Activated naive CD8-positive, alpha-beta T cell treated with anti-CD3 and anti-CD28 coated beads, Interleukin-2, amount 10 ng/mL, durations not matched to agents 7 days and 5 days (primary cell): Measurements from ENCODE around the gene TGFB2. TPM values are rescaled to one million over a fixed set of nuclear protein-coding genes. Genes with fewer than 3 reads are reported as not detected.

Experiments
- ATAC-seq: fragments of 150-1000 bp; cut with Tn5 transposase; one replicate; pipeline ENCODE4 v1.10.0; 2021; ENCODE audit warnings: low read depth, moderate library complexity
- POLR2A ChIA-PET: fragments of 350-600 bp; sonication (Branson Sonifier 250); formaldehyde crosslinking; loops from one replicate; lab custom pipeline; 2021; ENCODE audit warnings: antibody characterized with exemption; lab: Charles Lee
- DNase-seq: peaks from one replicate; pipeline ENCODE4 v3.0.0; 2021
- H3K27ac Mint-ChIP-seq: one replicate; pipeline ENCODE4 v1.8.0; 2022; ENCODE audit warnings: mild to moderate bottlenecking, mixed read lengths
- H3K27me3 Mint-ChIP-seq: one replicate; pipeline ENCODE4 v1.8.0; 2022; ENCODE audit warnings: mild to moderate bottlenecking, moderate library complexity, mixed read lengths
- H3K36me3 Mint-ChIP-seq: one replicate; pipeline ENCODE4 v1.8.0; 2021; ENCODE audit warnings: mild to moderate bottlenecking, mixed read lengths
- H3K4me1 Mint-ChIP-seq: one replicate; pipeline ENCODE4 v1.8.0; 2021; ENCODE audit warnings: mixed read lengths
- H3K4me3 Mint-ChIP-seq: one replicate; pipeline ENCODE4 v1.8.0; 2022; ENCODE audit warnings: mild to moderate bottlenecking, moderate library complexity, mixed read lengths
- H3K9me3 Mint-ChIP-seq: one replicate; pipeline ENCODE4 v1.8.0; 2021; ENCODE audit warnings: mixed read lengths
- total RNA-seq, 2 experiments: library from RNA; stranded (reverse); gene quantifications; one replicate each; pipeline ENCODE4 v1.2.3, GENCODE V29; 2021

The TGFB2 gene
- total RNA-seq, 2 experiments from 2014 or later: not detected

DNA sequence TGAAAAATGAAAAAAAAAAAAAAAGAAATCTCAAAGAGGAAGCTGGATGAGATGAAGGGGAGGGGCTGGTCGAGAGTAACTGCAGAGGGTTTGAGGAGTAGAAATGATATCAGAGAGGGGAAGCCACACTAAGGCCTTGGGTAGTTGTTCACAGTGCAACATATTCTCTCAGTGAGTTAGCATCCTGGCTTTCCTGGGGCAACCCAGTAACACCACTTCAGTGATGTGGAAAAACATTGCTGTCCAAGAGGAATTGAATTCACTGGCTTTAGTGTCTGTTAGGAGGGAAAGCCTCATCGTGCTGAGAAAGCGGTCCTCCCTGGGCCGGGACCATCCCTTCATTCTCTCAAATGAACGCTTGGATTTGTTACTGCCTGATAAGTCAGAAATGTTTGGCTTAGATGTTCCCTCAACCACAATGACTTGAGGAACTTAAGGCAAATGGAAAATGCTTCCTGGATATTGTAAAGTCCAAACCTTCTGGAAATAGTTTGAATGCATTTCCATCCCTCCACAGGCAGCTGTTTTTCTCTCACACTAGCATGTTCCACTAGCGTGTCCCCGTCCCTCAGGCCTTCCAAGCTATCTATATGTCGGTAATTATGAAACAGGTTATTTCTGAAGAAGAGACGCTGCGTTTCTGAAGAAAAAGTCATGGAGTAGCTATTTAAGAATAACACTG, 12.2 kb downstream of the TGFB2 start:
- H3K36me3 Mint-ChIP-seq: no peaks in the 10 kb centered on the region
- DNase-seq (no peak), ATAC-seq (no peak)
- peaks cover 5% of the 10 kb centered on the region for H3K27me3 Mint-ChIP-seq
- no peaks in the 10 kb centered on the region for H3K9me3 Mint-ChIP-seq
- POLR2A ChIA-PET: no interaction called here
- H3K4me3 Mint-ChIP-seq: no peak overlapping the region
- H3K4me1 Mint-ChIP-seq: no peaks in the 10 kb centered on the region
- no peak overlapping the region for H3K27ac Mint-ChIP-seq

DNA sequence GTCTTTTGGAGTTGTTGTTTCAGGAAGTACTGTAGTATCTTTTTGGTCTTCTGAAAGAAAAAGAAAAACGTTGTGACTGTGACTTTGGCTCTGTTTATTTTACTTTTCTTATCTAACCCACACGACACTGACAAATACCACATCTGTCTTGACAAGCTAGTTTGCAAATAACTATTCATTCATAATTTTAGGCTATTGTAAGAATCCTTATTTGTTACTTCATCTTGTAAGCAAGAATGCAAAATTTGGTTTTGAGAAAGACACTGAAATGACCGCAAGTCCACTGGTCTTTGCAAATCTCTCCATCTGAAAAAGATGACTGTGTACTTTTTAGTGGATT, 12.7 kb downstream of the TGFB2 start:
- H3K4me1 Mint-ChIP-seq: no peaks in the 10 kb centered on the region
- H3K27ac Mint-ChIP-seq: no peak overlapping the region
- POLR2A ChIA-PET: no interaction called here
- no peak overlapping the region for H3K4me3 Mint-ChIP-seq
- H3K27me3 Mint-ChIP-seq: peaks cover 5% of the 10 kb centered on the region
- no peaks in the 10 kb centered on the region for H3K9me3 Mint-ChIP-seq
- no peaks in the 10 kb centered on the region for H3K36me3 Mint-ChIP-seq
- no peak for ATAC-seq
- DNase-seq: no peak

DNA sequence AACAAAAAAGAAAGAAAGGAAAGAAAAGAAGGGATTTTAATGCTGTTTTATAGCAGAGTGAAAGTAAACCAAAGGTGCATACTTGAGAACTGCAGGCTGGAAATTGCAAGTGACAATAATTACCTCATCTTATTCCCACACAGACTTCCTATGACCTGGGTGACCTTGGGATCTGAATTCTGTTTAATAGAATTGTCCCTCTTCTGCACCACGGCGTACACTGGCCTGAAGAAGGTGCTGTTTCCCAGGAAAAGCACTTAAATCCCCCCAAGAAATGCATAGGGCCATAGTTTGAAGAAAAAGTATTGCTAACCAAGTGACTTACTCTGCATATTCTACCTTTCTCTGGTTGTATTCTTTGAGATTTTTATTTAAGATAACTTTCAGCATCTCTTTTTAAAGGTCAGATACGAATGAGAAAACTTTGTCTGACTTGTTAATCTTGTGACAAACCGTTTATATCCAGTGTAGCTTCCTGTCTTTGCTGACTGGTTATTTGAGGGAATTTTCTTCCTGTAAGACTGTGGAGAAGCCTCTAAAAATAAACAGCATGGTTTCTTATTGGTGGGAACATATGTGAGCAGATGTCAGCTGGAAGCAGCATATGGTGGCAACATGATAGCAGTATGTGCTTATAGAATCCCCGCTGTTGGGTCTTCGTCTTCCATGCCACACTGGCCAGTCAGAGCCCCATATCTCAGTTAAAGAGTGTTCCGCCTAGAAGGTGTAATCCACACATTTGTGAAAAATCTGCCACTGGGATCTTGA, 16.3 kb downstream of the TGFB2 start:
- no peak overlapping the region for H3K27ac Mint-ChIP-seq
- peaks cover 2% of the 10 kb centered on the region for H3K27me3 Mint-ChIP-seq
- no peak for DNase-seq
- H3K36me3 Mint-ChIP-seq: no peaks in the 10 kb centered on the region
- no peak for ATAC-seq
- no peak overlapping the region for H3K4me3 Mint-ChIP-seq
- H3K4me1 Mint-ChIP-seq: no peaks in the 10 kb centered on the region
- H3K9me3 Mint-ChIP-seq: no peaks in the 10 kb centered on the region
- POLR2A ChIA-PET: no interaction called here

DNA sequence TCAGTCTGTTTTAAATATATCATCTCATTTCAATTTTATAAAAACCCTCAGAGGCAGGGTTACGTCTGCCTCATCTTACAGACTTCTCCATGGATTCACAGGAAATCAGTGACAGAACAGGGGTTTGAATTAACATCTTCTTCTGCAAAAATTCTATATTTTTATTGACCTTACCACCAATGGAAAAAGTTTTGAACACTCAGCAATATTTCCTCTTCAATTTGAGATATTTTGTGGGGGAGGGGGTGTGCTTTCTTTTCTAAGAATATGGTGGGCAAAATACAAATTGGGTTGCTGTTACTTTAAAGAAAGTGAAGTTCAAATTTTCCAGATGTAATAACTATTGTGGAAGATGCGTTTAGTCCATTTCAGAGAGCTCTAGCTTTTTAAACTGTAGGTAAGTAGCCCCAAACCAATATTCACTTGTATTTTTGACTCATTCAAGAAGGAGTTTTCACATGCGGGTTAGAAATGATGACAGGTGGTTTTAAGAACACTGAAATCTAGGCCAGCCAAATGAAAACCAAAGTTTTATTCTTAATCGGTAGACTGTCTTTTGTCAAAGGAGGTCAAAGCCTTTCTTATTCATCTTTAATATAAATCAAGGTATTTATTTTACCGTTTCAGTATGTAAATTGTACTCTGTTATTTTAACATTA, 17.4 kb downstream of the TGFB2 start:
- ATAC-seq (no peak), DNase-seq (no peak)
- no peaks in the 10 kb centered on the region for H3K27me3 Mint-ChIP-seq
- no peaks in the 10 kb centered on the region for H3K9me3 Mint-ChIP-seq
- no peaks in the 10 kb centered on the region for H3K4me1 Mint-ChIP-seq
- no peaks in the 10 kb centered on the region for H3K36me3 Mint-ChIP-seq
- H3K4me3 Mint-ChIP-seq: no peak overlapping the region
- POLR2A ChIA-PET: no interaction called here
- no peak overlapping the region for H3K27ac Mint-ChIP-seq

DNA sequence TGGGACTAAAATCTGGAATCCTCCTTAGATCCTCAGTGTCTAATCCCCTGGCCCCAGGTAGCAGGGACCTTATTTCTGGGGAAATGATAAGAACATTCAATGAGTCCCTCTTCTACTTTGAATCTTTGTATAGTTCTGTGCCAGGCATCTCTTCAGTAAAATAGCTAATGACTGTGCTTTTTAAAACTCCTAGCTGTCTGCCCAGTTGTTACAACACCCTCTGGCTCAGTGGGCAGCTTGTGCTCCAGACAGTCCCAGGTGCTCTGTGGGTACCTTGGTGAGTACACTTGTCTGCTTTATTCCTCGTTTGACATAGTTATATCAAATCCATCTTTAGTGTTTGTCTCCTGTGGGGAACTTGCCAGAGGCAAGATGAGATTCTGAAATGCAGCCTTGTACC, 18.0 kb downstream of the TGFB2 start:
- Mint-ChIP-seq H3K36me3 (no peaks in the 10 kb centered on the region), H3K27me3 (no peaks in the 10 kb centered on the region), H3K4me3 (no peak overlapping the region), H3K4me1 (no peaks in the 10 kb centered on the region), H3K9me3 (no peaks in the 10 kb centered on the region), H3K27ac (no peak overlapping the region)
- POLR2A ChIA-PET: no interaction called here
- ATAC-seq (no peak), DNase-seq (no peak)

DNA sequence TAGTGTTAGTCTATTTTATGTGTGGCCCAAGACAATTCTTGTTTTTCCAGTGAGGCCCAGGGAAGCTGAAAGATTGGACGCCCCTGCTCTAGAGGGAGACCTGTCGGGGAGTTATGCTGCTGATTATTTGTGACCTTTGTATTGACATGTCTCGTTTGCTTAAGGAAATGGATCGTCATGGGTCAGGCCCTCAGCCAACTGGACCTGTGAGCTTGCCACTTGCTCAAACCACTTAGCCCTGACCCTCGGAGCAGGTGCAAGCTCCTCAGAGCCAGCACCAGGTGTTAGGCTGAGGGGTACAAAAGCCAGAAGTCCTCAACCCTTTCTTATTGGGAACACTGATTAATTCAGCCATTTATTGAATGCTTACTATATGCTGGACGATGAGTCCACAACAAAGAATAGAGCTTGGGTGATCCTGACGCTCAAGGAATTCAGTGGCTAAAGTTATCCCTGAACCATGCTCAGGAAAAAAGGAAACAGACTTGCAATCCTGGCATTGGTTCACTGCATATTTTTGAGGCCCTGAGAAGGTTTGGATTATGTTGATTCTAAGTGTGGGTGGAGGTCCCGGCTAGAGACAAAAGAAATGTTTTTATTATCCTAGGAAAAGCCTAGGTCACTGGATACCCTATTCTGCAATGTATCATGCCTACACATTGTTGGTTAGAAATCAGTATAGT, 19.0 kb downstream of the TGFB2 start:
- H3K36me3 Mint-ChIP-seq: no peaks in the 10 kb centered on the region
- H3K27me3 Mint-ChIP-seq: no peaks in the 10 kb centered on the region
- POLR2A ChIA-PET: no interaction called here
- no peak overlapping the region for H3K4me3 Mint-ChIP-seq
- no peak for DNase-seq
- no peaks in the 10 kb centered on the region for H3K4me1 Mint-ChIP-seq
- H3K27ac Mint-ChIP-seq: no peak overlapping the region
- no peak for ATAC-seq
- no peaks in the 10 kb centered on the region for H3K9me3 Mint-ChIP-seq

DNA sequence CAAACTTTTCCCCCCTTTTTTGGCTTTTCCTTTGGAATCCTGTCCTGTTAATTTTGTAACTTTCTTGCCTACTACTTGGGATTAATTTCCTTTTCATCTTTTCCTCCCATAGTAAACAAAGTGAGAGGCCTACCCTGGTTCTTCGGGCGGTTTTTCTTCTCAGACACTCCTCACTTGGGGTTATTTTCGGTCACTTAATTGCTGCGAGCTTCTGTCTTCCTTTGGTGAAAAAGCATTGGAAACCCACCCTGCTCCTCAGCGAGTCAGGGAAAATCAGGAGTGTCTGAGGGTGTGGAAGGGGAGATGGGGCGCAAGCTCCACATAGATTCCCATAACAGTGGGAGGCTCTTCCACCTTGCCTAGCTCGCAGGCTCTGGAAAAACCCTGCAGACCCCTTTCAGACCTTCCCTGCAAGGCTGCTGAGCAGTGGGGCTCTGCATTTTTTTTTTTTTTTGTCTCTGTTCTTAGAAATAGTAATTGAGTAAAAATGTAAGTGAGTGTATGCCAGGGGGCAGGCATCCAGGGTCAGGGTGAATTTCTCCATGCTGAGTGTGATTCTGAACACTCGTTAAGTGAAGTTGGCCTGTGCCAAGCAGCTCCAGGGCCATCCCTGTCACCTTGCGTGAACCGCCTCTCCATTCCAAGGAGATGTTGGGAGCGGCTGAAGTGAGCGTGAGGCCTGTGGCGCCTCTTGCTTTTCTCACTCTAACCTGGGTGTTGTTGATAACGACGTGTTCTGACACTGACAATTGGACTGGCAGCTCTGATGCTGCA, 20.3 kb downstream of the TGFB2 start:
- no peaks in the 10 kb centered on the region for H3K36me3 Mint-ChIP-seq
- H3K4me3 Mint-ChIP-seq: no peak overlapping the region
- no peak overlapping the region for H3K27ac Mint-ChIP-seq
- H3K27me3 Mint-ChIP-seq: no peaks in the 10 kb centered on the region
- H3K9me3 Mint-ChIP-seq: no peaks in the 10 kb centered on the region
- peaks cover 1% of the 10 kb centered on the region for H3K4me1 Mint-ChIP-seq
- POLR2A ChIA-PET: interaction anchor here (0.7 kb wide), 1 partner anchor 808 kb away, joined by 4 read pairs; no protein-coding TSS in a partner anchor
- ATAC-seq: no peak
- DNase-seq: no peak

DNA sequence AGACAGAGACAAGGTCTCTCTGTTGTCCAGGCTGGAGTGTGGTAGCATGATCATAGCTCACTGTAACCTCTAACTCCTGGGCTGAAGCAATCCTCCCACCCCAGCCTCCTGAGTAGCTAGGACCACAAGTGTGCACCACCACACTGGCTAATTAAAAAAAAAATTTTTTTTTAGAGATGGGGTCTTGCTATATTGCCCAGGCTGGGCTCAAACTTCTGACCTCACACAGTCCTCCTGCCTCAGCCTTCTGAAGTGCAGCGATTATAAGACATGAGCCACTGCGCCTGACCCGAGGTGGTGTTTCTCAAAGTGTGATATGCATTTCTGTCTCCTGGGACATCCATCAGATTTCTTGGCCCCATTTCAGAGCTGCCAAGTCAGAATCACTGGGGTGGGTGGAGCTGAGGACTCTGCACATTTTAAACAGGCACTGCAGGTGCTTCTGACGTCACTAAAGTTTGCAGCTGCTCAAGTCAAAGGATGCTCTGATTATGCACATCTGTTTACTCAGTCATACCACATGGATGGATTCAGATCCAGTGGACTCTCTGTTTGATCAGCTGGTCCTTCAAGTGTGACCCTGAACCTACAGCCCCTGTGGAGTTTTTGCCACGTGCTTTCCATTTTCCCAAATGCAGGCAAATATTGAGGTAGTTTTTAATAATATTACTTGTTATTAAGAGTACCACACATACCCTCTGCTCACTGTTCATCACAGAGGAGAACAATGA, 21.4 kb downstream of the TGFB2 start:
- Mint-ChIP-seq H3K9me3 (no peaks in the 10 kb centered on the region), H3K36me3 (no peaks in the 10 kb centered on the region), H3K4me3 (no peak overlapping the region), H3K27ac (no peak overlapping the region), H3K4me1 (peaks cover 1% of the 10 kb centered on the region), H3K27me3 (no peaks in the 10 kb centered on the region)
- POLR2A ChIA-PET: no interaction called here
- ATAC-seq: no peak
- DNase-seq: no peak

DNA sequence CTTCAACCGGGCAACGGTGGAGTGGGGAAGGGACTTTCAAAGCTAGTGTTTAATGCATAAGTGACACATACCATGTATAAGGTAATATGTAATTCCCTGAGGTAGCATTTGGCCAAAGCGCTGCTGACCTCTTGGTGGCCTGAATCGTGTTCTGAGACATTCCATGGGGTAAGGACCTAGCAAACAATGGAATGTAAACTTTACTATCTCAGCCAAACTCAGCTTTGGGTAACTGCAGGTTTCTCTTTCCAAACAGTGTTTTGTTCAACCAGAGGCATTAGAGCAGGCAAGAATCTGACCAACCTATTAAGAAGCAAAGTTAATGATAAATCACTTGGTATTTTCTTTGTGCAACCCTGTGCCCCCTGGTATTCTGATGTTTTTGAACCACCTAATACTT, 22.0 kb downstream of the TGFB2 start:
- ATAC-seq (no peak), DNase-seq (no peak)
- Mint-ChIP-seq H3K27me3 (no peaks in the 10 kb centered on the region), H3K9me3 (no peaks in the 10 kb centered on the region), H3K27ac (no peak overlapping the region), H3K4me1 (peaks cover 1% of the 10 kb centered on the region), H3K36me3 (no peaks in the 10 kb centered on the region), H3K4me3 (no peak overlapping the region)
- POLR2A ChIA-PET: no interaction called here

DNA sequence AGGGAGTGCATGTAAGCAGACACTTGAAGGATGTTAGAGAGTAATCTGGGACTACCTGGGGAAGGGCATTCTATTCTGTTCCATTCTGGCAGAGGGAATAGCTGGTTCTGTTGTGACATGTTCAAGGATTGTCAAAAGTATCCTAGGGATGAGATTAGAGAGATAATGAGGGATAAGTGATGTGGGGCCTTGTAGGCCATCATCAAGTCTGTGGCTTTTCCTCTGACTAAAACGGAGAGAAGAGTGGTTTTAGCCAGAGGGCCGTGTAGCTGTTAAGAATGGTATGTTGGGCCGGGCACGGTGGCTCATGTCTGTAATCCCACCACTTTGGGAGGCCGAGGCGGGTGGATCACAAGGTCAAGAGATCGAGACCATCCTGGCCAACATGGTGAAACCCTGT, 23.6 kb downstream of the TGFB2 start:
- DNase-seq (no peak), ATAC-seq (no peak)
- Mint-ChIP-seq H3K4me3 (no peak overlapping the region), H3K9me3 (no peaks in the 10 kb centered on the region), H3K36me3 (no peaks in the 10 kb centered on the region), H3K4me1 (peaks cover 1% of the 10 kb centered on the region), H3K27ac (no peak overlapping the region), H3K27me3 (no peaks in the 10 kb centered on the region)
- POLR2A ChIA-PET: no interaction called here

DNA sequence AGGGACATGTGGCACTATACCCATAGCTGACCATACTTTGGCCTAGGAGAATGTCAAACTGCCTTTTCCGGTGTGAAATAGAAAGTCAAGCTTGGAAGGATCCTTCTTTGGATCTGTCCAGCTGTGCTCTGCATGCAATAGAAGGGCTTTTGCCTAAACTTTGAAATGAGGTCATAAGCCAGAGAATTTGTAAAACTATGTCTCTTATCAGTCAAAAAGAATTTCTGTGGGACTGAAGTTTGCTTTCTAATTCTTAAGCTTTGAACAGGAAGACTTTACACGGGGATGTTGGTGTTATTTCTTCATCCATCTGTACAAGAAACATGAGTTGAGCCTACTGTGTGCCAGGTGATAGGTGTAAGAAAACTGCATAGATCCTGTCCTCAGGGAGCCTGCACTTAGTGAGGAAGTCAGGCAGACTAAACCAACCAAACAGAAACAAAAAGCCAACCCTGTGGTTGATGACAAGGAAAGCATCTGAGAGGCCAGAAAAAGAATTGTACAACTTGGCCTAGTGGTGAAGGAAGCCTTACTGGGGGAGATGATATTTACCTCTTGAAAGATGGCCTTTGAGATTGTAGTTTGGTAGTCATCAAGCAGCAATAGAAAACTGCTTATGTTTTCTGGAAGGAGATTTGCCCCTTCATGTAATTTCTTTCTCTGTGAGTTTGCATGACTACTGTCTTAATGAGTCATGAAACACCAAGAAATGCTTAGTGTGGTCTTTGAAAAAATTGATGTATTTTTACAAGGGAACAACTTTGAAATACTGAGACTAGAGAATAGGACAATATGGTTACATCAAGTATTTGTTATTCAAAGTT, 24.8 kb downstream of the TGFB2 start:
- POLR2A ChIA-PET: no interaction called here
- Mint-ChIP-seq H3K4me3 (no peak overlapping the region), H3K9me3 (no peaks in the 10 kb centered on the region), H3K27me3 (peaks cover 3% of the 10 kb centered on the region), H3K27ac (no peak overlapping the region), H3K4me1 (peaks cover 1% of the 10 kb centered on the region), H3K36me3 (no peaks in the 10 kb centered on the region)
- DNase-seq (no peak), ATAC-seq (no peak)
